ENCODE measurements around the gene FLOT1. TPM values are rescaled to one million over a fixed set of nuclear protein-coding genes. Genes with fewer than 3 reads are reported as not detected.

FLOT1 gene
- total RNA-seq, 1 experiment from 2014 or later, result 110 TPM

GRCh38 chr6:30726506-30727413 is 15.7 kb downstream of the FLOT1 start (continued):
- TF ChIP-seq E2F5 (CRISPR knock-in tag; IDR thresholded peaks at IDR 0.05), result no peak
- peak; percentile 63; the same call in 1 of the 2 replicates for TF ChIP-seq PRRX2 (CRISPR knock-in tag; IDR thresholded peaks at IDR 0.05)
- TF ChIP-seq AFF4 (CRISPR knock-in tag; IDR thresholded peaks at IDR 0.05; ENCODE audit: borderline replicate concordance), result no peak
- no peak for TF ChIP-seq ATF6 (CRISPR knock-in tag; IDR thresholded peaks at IDR 0.05)
- TF ChIP-seq ZNF425 (CRISPR knock-in tag; conservative IDR thresholded peaks at IDR 0.05), result peak; percentile 70; the same call in 1 of the 2 replicates
- no peak for TF ChIP-seq MLX (CRISPR knock-in tag; IDR thresholded peaks at IDR 0.05)
- peak; percentile 68 for TF ChIP-seq ERG (CRISPR knock-in tag; IDR thresholded peaks at IDR 0.05)
- TF ChIP-seq FOXP4 (CRISPR knock-in tag; IDR thresholded peaks at IDR 0.05), result no peak
- no peak for TF ChIP-seq PREB (CRISPR knock-in tag; IDR thresholded peaks at IDR 0.05; ENCODE audit: borderline replicate concordance)
- TF ChIP-seq E2F1 (CRISPR knock-in tag; IDR thresholded peaks at IDR 0.05), result no peak
- peak; percentile 82; the same call in 1 of the 2 replicates for TF ChIP-seq AR (CRISPR knock-in tag; IDR thresholded peaks at IDR 0.05)
- TF ChIP-seq CBFB (CRISPR knock-in tag; IDR thresholded peaks at IDR 0.05; ENCODE audit: low read depth), result no peak
- no peak for TF ChIP-seq NFYB (CRISPR knock-in tag; conservative IDR thresholded peaks at IDR 0.05; ENCODE audit: low read depth)
- TF ChIP-seq JUN (CRISPR knock-in tag; IDR thresholded peaks at IDR 0.05), result no peak
- peak; percentile 59; the same call in 1 of the 2 replicates for TF ChIP-seq NFATC4 (CRISPR knock-in tag; IDR thresholded peaks at IDR 0.05)
- peak; percentile 87 for TF ChIP-seq ZNF121 (CRISPR knock-in tag; IDR thresholded peaks at IDR 0.05)
- TF ChIP-seq ZNF416 (CRISPR knock-in tag; IDR thresholded peaks at IDR 0.05), result peak; percentile 77; the same call in 1 of the 2 replicates
- TF ChIP-seq SOX15 (CRISPR knock-in tag; IDR thresholded peaks at IDR 0.05), result no peak

All from WTC11 (cell line).